CD4-positive, alpha-beta T cell (primary cell): ENCODE data around the gene ZNF532. TPM values are rescaled to one million over a fixed set of nuclear protein-coding genes. Genes with fewer than 3 reads are reported as not detected.

ENCODE experiments used
- ATAC-seq: fragments of 200-7000 bp; cut with Tn5 transposase; one replicate; pipeline ENCODE4 v1.10.0; 2022; ENCODE audit warnings: mild to moderate bottlenecking; ENCODE audit not compliant: poor library complexity
- CTCF ChIA-PET: fragments of 350-600 bp; sonication (Branson Sonifier 250); formaldehyde crosslinking; loops from one replicate; lab custom pipeline; 2021; ENCODE audit warnings: antibody characterized with exemption, inconsistent platforms; lab: Charles Lee
- POLR2A ChIA-PET: fragments of 350-600 bp; sonication (Branson Sonifier 250); formaldehyde crosslinking; loops from one replicate; lab custom pipeline; 2021; ENCODE audit warnings: antibody characterized with exemption, inconsistent platforms; lab: Charles Lee
- DNase-seq, 14 experiments: peaks; one replicate each; pipeline ENCODE4 v3.0.0-alpha.2; 2013 to 2020; ENCODE audit warnings: mixed read lengths in 2 of 14
- H3K27ac ChIP-seq, 2 donors: one replicate each; pipeline versions ENCODE4 v1.5.1 to v1.7.0; 2013; ENCODE audit warnings: low read length in 2 of 2, low read depth in 1 of 2, mild to moderate bottlenecking in 1 of 2
- H3K27me3 ChIP-seq, 2 experiments: 1 replicate in 1 of 2; 2 replicates in 1 of 2; pipeline versions ENCODE4 v1.6.1 to v1.7.0; 2013; ENCODE audit warnings: low read length in 2 of 2, control low read depth in 1 of 2, mild to moderate bottlenecking in 1 of 2, moderate library complexity in 1 of 2; ENCODE audit not compliant: insufficient read depth in 2 of 2, control insufficient read depth in 1 of 2
- H3K36me3 ChIP-seq: one replicate; pipeline ENCODE4 v1.6.1; 2013; ENCODE audit warnings: low read length, control low read depth; ENCODE audit not compliant: insufficient read depth
- H3K4me1 ChIP-seq: one replicate; pipeline ENCODE4 v1.6.1; 2013; ENCODE audit warnings: low read length, control low read depth; ENCODE audit not compliant: insufficient read depth
- H3K4me3 ChIP-seq: one replicate; pipeline ENCODE4 v1.5.1; 2013; ENCODE audit warnings: mild to moderate bottlenecking, low read length, moderate library complexity
- H3K9me3 ChIP-seq, 2 experiments: 1 replicate in 1 of 2; 2 replicates in 1 of 2; pipeline versions ENCODE4 v1.6.1 to v1.7.0; 2013; ENCODE audit warnings: low read length in 2 of 2, mild to moderate bottlenecking in 2 of 2, control low read depth in 1 of 2, moderate library complexity in 1 of 2; ENCODE audit not compliant: control insufficient read depth in 1 of 2, insufficient read depth in 1 of 2
- H3K27ac Mint-ChIP-seq: one replicate; pipeline ENCODE4 v1.8.0; 2020; ENCODE audit warnings: mixed read lengths
- H3K27me3 Mint-ChIP-seq: one replicate; pipeline ENCODE4 v1.8.0; 2021; ENCODE audit warnings: mixed read lengths
- H3K36me3 Mint-ChIP-seq: one replicate; pipeline ENCODE4 v1.8.0; 2021; ENCODE audit warnings: low read depth, mixed read lengths
- H3K4me1 Mint-ChIP-seq: one replicate; pipeline ENCODE4 v1.8.0; 2021; ENCODE audit warnings: low read depth, mixed read lengths
- H3K4me3 Mint-ChIP-seq: one replicate; pipeline ENCODE4 v1.8.0; 2020; ENCODE audit warnings: mild to moderate bottlenecking, mixed read lengths
- H3K9me3 Mint-ChIP-seq: one replicate; pipeline ENCODE4 v1.8.0; 2020; ENCODE audit warnings: mixed read lengths
- CTCF ChIP-seq: fragments of 200-600 bp; IDR thresholded peaks from one replicate; pipeline ENCODE4 v1.8.0; 2022; ENCODE audit warnings: antibody characterized with exemption, mild to moderate bottlenecking
- intact Hi-C, 2 experiments: fragments of 100-400 bp; cut with DNase I in 1 of 2; cut with micrococcal nuclease in 1 of 2; formaldehyde crosslinking; loops; one replicate each; pipeline versions ENCODE4 v1.15.1 to v1.9.0; 2023 to 2025; cut with DNase I, micrococcal nuclease
- total RNA-seq, 174 experiments: library from RNA in 2 of 174; stranded (reverse) in 2 of 174; gene quantifications; one replicate each; pipeline ENCODE4 v1.2.3 and lab custom pipeline; 2021 to 2026

ZNF532 gene
- total RNA-seq, 2 experiments from 2014 or later: 9.8 to 9.9 TPM

GRCh38 chr18:58895385-58895784 lies 30.7 kb downstream of the ZNF532 start:
- intact Hi-C loops: no loop called here

GRCh38 chr18:58896268-58896667 lies 31.6 kb downstream of the ZNF532 start:
- Histone ChIP-seq H3K27ac (no peak overlapping the region), H3K27me3 (peaks cover 0 to 3% of the 10 kb centered on the region in 2 experiments), H3K36me3 (no peaks in the 10 kb centered on the region), H3K4me3 (no peak overlapping the region), H3K4me1 (peaks cover 4% of the 10 kb centered on the region), H3K9me3 (no peaks in the 10 kb centered on the region)
- TF ChIP-seq CTCF: no peak
- ATAC-seq (no peak), DNase-seq (peak in 1 of 14 experiments; percentile 4)
- ChIA-PET CTCF (no interaction called here), POLR2A (no interaction called here)
- Mint-ChIP-seq H3K27me3 (peaks cover 10% of the 10 kb centered on the region), H3K27ac (no peak overlapping the region), H3K9me3 (no peaks in the 10 kb centered on the region), H3K4me1 (peaks cover 7% of the 10 kb centered on the region), H3K36me3 (no peaks in the 10 kb centered on the region), H3K4me3 (no peak overlapping the region)
- intact Hi-C loops: no loop called here

More at GRCh38 chr18:58895385-58895784, 30.7 kb downstream of the ZNF532 start:
- peaks cover 0 to 3% of the 10 kb centered on the region in 2 experiments for H3K27me3 ChIP-seq
- DNase-seq (no peak), ATAC-seq (no peak)
- no peaks in the 10 kb centered on the region for H3K9me3 ChIP-seq
- no peak overlapping the region for H3K4me3 Mint-ChIP-seq
- no peaks in the 10 kb centered on the region for H3K9me3 Mint-ChIP-seq
- ChIA-PET CTCF (no interaction called here), POLR2A (no interaction called here)
- no peak overlapping the region for H3K4me3 ChIP-seq
- no peak overlapping the region for H3K27ac ChIP-seq
- no peaks in the 10 kb centered on the region for H3K36me3 ChIP-seq
- H3K36me3 Mint-ChIP-seq: no peaks in the 10 kb centered on the region
- H3K4me1 Mint-ChIP-seq: peaks cover 7% of the 10 kb centered on the region
- H3K27ac Mint-ChIP-seq: no peak overlapping the region
- TF ChIP-seq CTCF: no peak
- H3K4me1 ChIP-seq: peaks cover 4% of the 10 kb centered on the region
- peaks cover 16% of the 10 kb centered on the region for H3K27me3 Mint-ChIP-seq

- no peak overlapping the region for H3K27ac ChIP-seq
- Mint-ChIP-seq H3K27me3 (peaks cover 4% of the 10 kb centered on the region), H3K36me3 (no peaks in the 10 kb centered on the region), H3K27ac (no peak overlapping the region), H3K4me3 (no peak overlapping the region), H3K4me1 (peaks cover 7% of the 10 kb centered on the region), H3K9me3 (no peaks in the 10 kb centered on the region)
- no peaks in the 10 kb centered on the region for H3K9me3 ChIP-seq
- peaks cover 4% of the 10 kb centered on the region for H3K4me1 ChIP-seq
- no peak overlapping the region for H3K4me3 ChIP-seq
- ChIA-PET POLR2A (no interaction called here), CTCF (no interaction called here)
- TF ChIP-seq CTCF: no peak
- no peaks in the 10 kb centered on the region for H3K36me3 ChIP-seq
- intact Hi-C loops: no loop called here
- H3K27me3 ChIP-seq: peaks cover 0 to 3% of the 10 kb centered on the region in 2 experiments
- ATAC-seq (no peak), DNase-seq (no peak)
These were observed 32.2 kb downstream of the ZNF532 start for GRCh38 chr18:58896734-58897508.
